Breast epithelium (tissue), 3 donors: ENCODE results near the gene SPATA6.

Source experiments
- POLR2A ChIP-seq: fragments of 450-650 bp; IDR thresholded peaks from one replicate; pipeline ENCODE4 v1.6.1; 2016; ENCODE audit warnings: antibody characterized with exemption, mild to moderate bottlenecking, moderate library complexity
- POLR2AphosphoS5 ChIP-seq, 3 donors: sonication (generic); formaldehyde crosslinking; IDR thresholded peaks; one replicate each; pipeline ENCODE4 v1.6.1; 2017; ENCODE audit warnings: antibody characterized with exemption in 3 of 3
- TF ChIP-seq, protein P1 (sequence below), 3 donors: fragments of 450-650 bp; IDR thresholded peaks; one replicate each; pipeline ENCODE4 v1.5.1; 2016 to 2017; ENCODE audit warnings: antibody characterized with exemption in 3 of 3, mild to moderate bottlenecking in 3 of 3, moderate library complexity in 3 of 3

DNA sequence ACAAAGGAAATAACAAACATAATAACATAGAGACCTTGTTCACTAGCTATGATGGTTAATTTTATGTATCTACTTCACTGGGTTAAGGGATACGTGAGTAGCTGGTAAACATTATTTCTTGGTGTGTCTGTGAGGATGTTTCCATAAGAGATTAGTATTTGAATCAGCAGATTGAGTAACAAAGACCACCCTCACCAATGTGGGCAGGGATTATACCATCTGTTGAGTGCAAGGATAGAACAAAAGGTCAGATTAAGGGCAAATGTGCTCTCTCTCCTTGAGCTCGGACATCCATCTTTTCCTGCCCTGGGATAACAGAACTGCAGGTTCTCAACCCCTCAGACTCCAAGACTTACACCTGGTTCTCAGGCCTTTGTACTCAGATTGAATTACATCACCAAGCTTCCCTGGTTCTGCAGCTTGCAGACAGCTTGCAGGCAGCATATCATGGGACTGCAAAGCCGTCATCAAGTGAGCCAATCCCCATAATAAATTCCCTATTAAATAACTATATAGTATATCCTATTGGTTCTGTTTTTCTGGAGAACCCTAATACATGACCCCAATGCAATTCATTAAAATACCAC lies 9.2 kb downstream of the SPATA6 start:
- TF ChIP-seq, protein P1, sequence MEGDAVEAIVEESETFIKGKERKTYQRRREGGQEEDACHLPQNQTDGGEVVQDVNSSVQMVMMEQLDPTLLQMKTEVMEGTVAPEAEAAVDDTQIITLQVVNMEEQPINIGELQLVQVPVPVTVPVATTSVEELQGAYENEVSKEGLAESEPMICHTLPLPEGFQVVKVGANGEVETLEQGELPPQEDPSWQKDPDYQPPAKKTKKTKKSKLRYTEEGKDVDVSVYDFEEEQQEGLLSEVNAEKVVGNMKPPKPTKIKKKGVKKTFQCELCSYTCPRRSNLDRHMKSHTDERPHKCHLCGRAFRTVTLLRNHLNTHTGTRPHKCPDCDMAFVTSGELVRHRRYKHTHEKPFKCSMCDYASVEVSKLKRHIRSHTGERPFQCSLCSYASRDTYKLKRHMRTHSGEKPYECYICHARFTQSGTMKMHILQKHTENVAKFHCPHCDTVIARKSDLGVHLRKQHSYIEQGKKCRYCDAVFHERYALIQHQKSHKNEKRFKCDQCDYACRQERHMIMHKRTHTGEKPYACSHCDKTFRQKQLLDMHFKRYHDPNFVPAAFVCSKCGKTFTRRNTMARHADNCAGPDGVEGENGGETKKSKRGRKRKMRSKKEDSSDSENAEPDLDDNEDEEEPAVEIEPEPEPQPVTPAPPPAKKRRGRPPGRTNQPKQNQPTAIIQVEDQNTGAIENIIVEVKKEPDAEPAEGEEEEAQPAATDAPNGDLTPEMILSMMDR (IDR thresholded peaks at IDR 0.05): no peak
- TF ChIP-seq POLR2A (no peak), POLR2AphosphoS5 (IDR thresholded peaks at IDR 0.05) (no peak)
